ENCODE results near the gene PDE6C.

DNA sequence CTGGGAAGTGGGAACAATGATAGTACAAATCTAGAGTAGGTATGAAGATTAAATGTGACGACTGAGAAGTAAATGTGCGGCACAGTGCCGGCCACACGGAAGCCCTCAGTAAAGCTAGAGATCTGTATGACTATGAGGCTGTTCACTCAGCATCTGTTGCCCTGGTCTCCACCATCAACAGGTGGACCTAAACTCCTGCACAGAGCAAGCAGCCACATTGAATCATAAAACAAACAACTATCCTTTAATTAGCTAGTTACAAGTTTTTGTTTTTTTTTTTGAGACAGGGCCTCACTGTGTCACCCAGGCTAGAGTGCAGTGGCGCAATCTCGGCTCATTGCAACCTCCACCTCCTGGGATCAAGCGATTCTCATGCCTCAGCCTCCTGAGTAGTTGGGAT, 27.9 kb upstream of the PDE6C start:
- TF ChIP-seq, protein P1, sequence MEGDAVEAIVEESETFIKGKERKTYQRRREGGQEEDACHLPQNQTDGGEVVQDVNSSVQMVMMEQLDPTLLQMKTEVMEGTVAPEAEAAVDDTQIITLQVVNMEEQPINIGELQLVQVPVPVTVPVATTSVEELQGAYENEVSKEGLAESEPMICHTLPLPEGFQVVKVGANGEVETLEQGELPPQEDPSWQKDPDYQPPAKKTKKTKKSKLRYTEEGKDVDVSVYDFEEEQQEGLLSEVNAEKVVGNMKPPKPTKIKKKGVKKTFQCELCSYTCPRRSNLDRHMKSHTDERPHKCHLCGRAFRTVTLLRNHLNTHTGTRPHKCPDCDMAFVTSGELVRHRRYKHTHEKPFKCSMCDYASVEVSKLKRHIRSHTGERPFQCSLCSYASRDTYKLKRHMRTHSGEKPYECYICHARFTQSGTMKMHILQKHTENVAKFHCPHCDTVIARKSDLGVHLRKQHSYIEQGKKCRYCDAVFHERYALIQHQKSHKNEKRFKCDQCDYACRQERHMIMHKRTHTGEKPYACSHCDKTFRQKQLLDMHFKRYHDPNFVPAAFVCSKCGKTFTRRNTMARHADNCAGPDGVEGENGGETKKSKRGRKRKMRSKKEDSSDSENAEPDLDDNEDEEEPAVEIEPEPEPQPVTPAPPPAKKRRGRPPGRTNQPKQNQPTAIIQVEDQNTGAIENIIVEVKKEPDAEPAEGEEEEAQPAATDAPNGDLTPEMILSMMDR (conservative IDR thresholded peaks at IDR 0.05) = no peak
- no peak for TF ChIP-seq ZFX (IDR thresholded peaks at IDR 0.05)

Measured in C4-2B (cell line).